Stimulated activated naive B cell treated with anti-CD40 and anti-IgM and Interleukin-4, amounts not matched to agents 10 μg/mL and 1 μg/mL and 100 μg/mL, for 72 hours (primary cell): ENCODE data around the gene KCNK7.
A peak's percentile ranks its signal among the peaks of the same experiment; 100 is the strongest.
"Not testable (repeated sequence)": the region's sequence is repeated elsewhere in the genome, so short reads cannot be mapped to it uniquely, and the experiment has no call there.

Experiments
- ATAC-seq, 2 donors: fragments of 150-1000 bp; cut with Tn5 transposase; replicated peaks; 2 replicates each; pipeline ENCODE4 v1.10.0; 2021; ENCODE audit warnings: moderate library complexity in 1 of 2
- DNase-seq: peaks from one replicate; pipeline ENCODE4 v3.0.0; 2021
- H3K27ac Mint-ChIP-seq: one replicate; pipeline ENCODE4 v1.8.0; 2022; ENCODE audit warnings: mild to moderate bottlenecking, mixed read lengths
- H3K27me3 Mint-ChIP-seq, 2 donors: one replicate each; pipeline ENCODE4 v1.8.0; 2022; ENCODE audit warnings: mixed read lengths in 2 of 2
- H3K36me3 Mint-ChIP-seq, 2 donors: one replicate each; pipeline ENCODE4 v1.8.0; 2022; ENCODE audit warnings: mixed read lengths in 2 of 2, mild to moderate bottlenecking in 1 of 2
- H3K4me1 Mint-ChIP-seq, 2 donors: one replicate each; pipeline ENCODE4 v1.8.0; 2022; ENCODE audit warnings: mixed read lengths in 2 of 2, mild to moderate bottlenecking in 1 of 2
- H3K4me3 Mint-ChIP-seq, 2 donors: one replicate each; pipeline ENCODE4 v1.8.0; 2022; ENCODE audit warnings: mild to moderate bottlenecking in 2 of 2, mixed read lengths in 2 of 2, moderate library complexity in 1 of 2
- H3K9me3 Mint-ChIP-seq, 2 donors: one replicate each; pipeline ENCODE4 v1.8.0; 2022; ENCODE audit warnings: mixed read lengths in 2 of 2, mild to moderate bottlenecking in 1 of 2

The KCNK7 gene

GRCh38 chr11:65595543-65596281 lies at the start of gene KCNK7:
Gene KCNK7 (minus strand): TSS chr11:65595800. CDS start chr11:65595772, 28 bp downstream.
- H3K4me3 Mint-ChIP-seq = peak within 1 kb of the TSS; percentile 37 to 42

GRCh38 chr11:65644837-65645236 lies 49.2 kb upstream of the KCNK7 start:
- Mint-ChIP-seq H3K9me3 (no peaks in the 10 kb centered on the region), H3K27ac (peak overlapping the region; percentile 78), H3K27me3 (no peaks in the 10 kb centered on the region), H3K4me1 (peaks cover 26 to 45% of the 10 kb centered on the region in 2 donors), H3K4me3 (no peak overlapping the region), H3K36me3 (peaks cover 48 to 53% of the 10 kb centered on the region in 2 donors)
- no peak for ATAC-seq
- no peak for DNase-seq

More at GRCh38 chr11:65595543-65596281, at the start of gene KCNK7:
- no peaks in the 10 kb centered on the region for H3K27me3 Mint-ChIP-seq
- ATAC-seq (peak in 1 of 2 donors; percentile 20), DNase-seq (no peak)
- no peaks in the 10 kb centered on the region for H3K9me3 Mint-ChIP-seq
- peaks cover 9 to 31% of the 10 kb centered on the region in 2 donors for H3K4me1 Mint-ChIP-seq
- H3K27ac Mint-ChIP-seq = peak within 1 kb of the TSS; percentile 72
- H3K36me3 Mint-ChIP-seq = peaks cover 34 to 51% of the 10 kb centered on the region in 2 donors

GRCh38 chr11:65643971-65644370 lies 48.4 kb upstream of the KCNK7 start:
- Mint-ChIP-seq H3K9me3 (no peaks in the 10 kb centered on the region), H3K36me3 (peaks cover 50 to 57% of the 10 kb centered on the region in 2 donors), H3K4me3 (no peak overlapping the region), H3K27me3 (no peaks in the 10 kb centered on the region), H3K4me1 (peaks cover 30 to 53% of the 10 kb centered on the region in 2 donors), H3K27ac (no peak overlapping the region)
- ATAC-seq = no peak
- no peak for DNase-seq

- Mint-ChIP-seq H3K4me3 (peak overlapping the region; percentile 91 to 92), H3K27ac (peak overlapping the region; percentile 89), H3K27me3 (no peaks in the 10 kb centered on the region), H3K4me1 (peaks cover 36 to 64% of the 10 kb centered on the region in 2 donors), H3K9me3 (no peaks in the 10 kb centered on the region), H3K36me3 (peaks cover 47 to 60% of the 10 kb centered on the region in 2 donors)
- ATAC-seq (no peak), DNase-seq (no peak)
These were observed 46.5 kb upstream of the KCNK7 start for GRCh38 chr11:65642014-65642671.

- Mint-ChIP-seq H3K4me1 (peaks cover 40 to 69% of the 10 kb centered on the region in 2 donors), H3K9me3 (no peaks in the 10 kb centered on the region), H3K27me3 (no peaks in the 10 kb centered on the region), H3K36me3 (peaks cover 52 to 65% of the 10 kb centered on the region in 2 donors), H3K27ac (peak overlapping the region; percentile 89), H3K4me3 (peak overlapping the region; percentile 91 to 92)
- ATAC-seq (no peak), DNase-seq (no peak)
These were observed 45.9 kb upstream of the KCNK7 start for GRCh38 chr11:65641297-65642013.

GRCh38 chr11:65640483-65641296 lies 45.1 kb upstream of the KCNK7 start:
- Mint-ChIP-seq H3K36me3 (peaks cover 54 to 62% of the 10 kb centered on the region in 2 donors), H3K9me3 (no peaks in the 10 kb centered on the region), H3K4me1 (peaks cover 40 to 69% of the 10 kb centered on the region in 2 donors), H3K27me3 (no peaks in the 10 kb centered on the region), H3K4me3 (peak overlapping the region; percentile 91 to 92), H3K27ac (peak overlapping the region; percentile 98)
- DNase-seq (peak; percentile 54), ATAC-seq (peak; percentile 13 to 29)

GRCh38 chr11:65639623-65640482 lies 44.3 kb upstream of the KCNK7 start:
- peak; percentile 90 for DNase-seq

GRCh38 chr11:65639228-65639597 lies 43.6 kb upstream of the KCNK7 start:
- peaks cover 52 to 63% of the 10 kb centered on the region in 2 donors for H3K36me3 Mint-ChIP-seq

More at GRCh38 chr11:65639623-65640482, 44.3 kb upstream of the KCNK7 start:
- Mint-ChIP-seq H3K4me3 (peak overlapping the region; percentile 91 to 92), H3K27ac (peak overlapping the region; percentile 98), H3K4me1 (peaks cover 40 to 74% of the 10 kb centered on the region in 2 donors), H3K9me3 (no peaks in the 10 kb centered on the region), H3K27me3 (no peaks in the 10 kb centered on the region), H3K36me3 (peaks cover 54 to 61% of the 10 kb centered on the region in 2 donors)
- ATAC-seq = peak; percentile 66 to 67

GRCh38 chr11:65637794-65638419 lies 42.3 kb upstream of the KCNK7 start, which contains the start of gene SIPA1:
Gene SIPA1 (plus strand): TSS chr11:65638101. CDS start chr11:65640922, 2,821 bp downstream.
- H3K27me3 Mint-ChIP-seq = no peaks in the 10 kb centered on the region
- H3K9me3 Mint-ChIP-seq = no peaks in the 10 kb centered on the region
- ATAC-seq (peak; percentile 38 to 41), DNase-seq (peak; percentile 68)
- H3K27ac Mint-ChIP-seq = peak within 1 kb of the TSS; percentile 98
- peaks cover 33 to 72% of the 10 kb centered on the region in 2 donors for H3K4me1 Mint-ChIP-seq
- H3K36me3 Mint-ChIP-seq = peaks cover 43 to 60% of the 10 kb centered on the region in 2 donors
- H3K4me3 Mint-ChIP-seq = peak within 1 kb of the TSS; percentile 91 to 92

More at GRCh38 chr11:65639228-65639597, 43.6 kb upstream of the KCNK7 start:
- not testable (repeated sequence) for ATAC-seq, DNase-seq, H3K27me3 Mint-ChIP-seq, H3K9me3 Mint-ChIP-seq
- peak overlapping the region; percentile 98 for H3K27ac Mint-ChIP-seq
- peak overlapping the region; percentile 91 to 92 for H3K4me3 Mint-ChIP-seq
- H3K4me1 Mint-ChIP-seq = peaks cover 40 to 73% of the 10 kb centered on the region in 2 donors

- peaks cover 42 to 59% of the 10 kb centered on the region in 2 donors for H3K36me3 Mint-ChIP-seq
- peak overlapping the region; percentile 98 for H3K27ac Mint-ChIP-seq
- H3K4me1 Mint-ChIP-seq = peaks cover 32 to 70% of the 10 kb centered on the region in 2 donors
- ATAC-seq (no peak), DNase-seq (no peak)
- no peaks in the 10 kb centered on the region for H3K9me3 Mint-ChIP-seq
- H3K27me3 Mint-ChIP-seq = no peaks in the 10 kb centered on the region
- H3K4me3 Mint-ChIP-seq = peak overlapping the region; percentile 91 to 92
These were observed 41.5 kb upstream of the KCNK7 start for GRCh38 chr11:65637032-65637557.

- Mint-ChIP-seq H3K4me1 (peaks cover 30 to 67% of the 10 kb centered on the region in 2 donors), H3K9me3 (no peaks in the 10 kb centered on the region), H3K27me3 (no peaks in the 10 kb centered on the region), H3K4me3 (no peak overlapping the region), H3K27ac (peak overlapping the region; percentile 62), H3K36me3 (peaks cover 40 to 58% of the 10 kb centered on the region in 2 donors)
- no peak for ATAC-seq
- DNase-seq = no peak
These were observed 40.8 kb upstream of the KCNK7 start for GRCh38 chr11:65636108-65637031.
